Measurements from ENCODE around the gene UGT1A5.

Gene UGT1A5

GRCh38 chr2:233818639-233819621, 106.2 kb downstream of the UGT1A5 start:
- TF ChIP-seq EZH2phosphoT487 (IDR thresholded peaks at IDR 0.05; ENCODE audit: borderline replicate concordance), result no peak
- no peak for TF ChIP-seq CTCF (conservative IDR thresholded peaks at IDR 0.05; ENCODE audit: low read length)
- Histone ChIP-seq H3K9ac (ENCODE audit: low read depth, low read length, poor library complexity, severe bottlenecking) (no peak overlapping the region), H3K36me3 (ENCODE audit: insufficient read depth, low read length) (no peaks in the 10 kb centered on the region), H3K79me2 (ENCODE audit: insufficient read depth, low read length) (no peaks in the 10 kb centered on the region), H3K9me3 (ENCODE audit: insufficient read depth, low read depth, low read length) (no peaks in the 10 kb centered on the region), H3K27me3 (ENCODE audit: insufficient read depth, low read length, poor library complexity, severe bottlenecking) (no peaks in the 10 kb centered on the region), H4K20me1 (ENCODE audit: insufficient read depth, low read length, poor library complexity, severe bottlenecking) (no peaks in the 10 kb centered on the region), H3K4me1 (ENCODE audit: insufficient read depth, low read length, poor library complexity, severe bottlenecking) (no peaks in the 10 kb centered on the region), H3K4me2 (ENCODE audit: low read depth, low read length, poor library complexity, severe bottlenecking) (no peak overlapping the region), H3K9me2 (replicated peaks; ENCODE audit: low read depth, low read length) (no peaks in the 10 kb centered on the region), H3F3A (ENCODE audit: low read depth) (no peaks in the 10 kb centered on the region), H3K4me3 (ENCODE audit: low read length, poor library complexity, severe bottlenecking) (no peak overlapping the region), H2AFZ (ENCODE audit: low read length) (no peak overlapping the region)

GRCh38 chr2:233819884-233820773, 107.4 kb downstream of the UGT1A5 start:
- no peaks in the 10 kb centered on the region for H3K27me3 ChIP-seq (ENCODE audit: insufficient read depth, low read length, poor library complexity, severe bottlenecking)

GRCh38 chr2:233820774-233821105, 108.0 kb downstream of the UGT1A5 start:
- no peaks in the 10 kb centered on the region for H3K9me2 ChIP-seq (replicated peaks; ENCODE audit: low read depth, low read length)

More at GRCh38 chr2:233819884-233820773, 107.4 kb downstream of the UGT1A5 start:
- H3K9me2 ChIP-seq (replicated peaks; ENCODE audit: low read depth, low read length), result no peaks in the 10 kb centered on the region
- TF ChIP-seq EZH2phosphoT487 (IDR thresholded peaks at IDR 0.05; ENCODE audit: borderline replicate concordance), result no peak
- TF ChIP-seq CTCF (conservative IDR thresholded peaks at IDR 0.05; ENCODE audit: low read length), result no peak
- H3K4me2 ChIP-seq (ENCODE audit: low read depth, low read length, poor library complexity, severe bottlenecking), result no peak overlapping the region
- H4K20me1 ChIP-seq (ENCODE audit: insufficient read depth, low read length, poor library complexity, severe bottlenecking), result no peaks in the 10 kb centered on the region
- H3K79me2 ChIP-seq (ENCODE audit: insufficient read depth, low read length), result no peaks in the 10 kb centered on the region
- H3K9ac ChIP-seq (ENCODE audit: low read depth, low read length, poor library complexity, severe bottlenecking), result no peak overlapping the region
- no peak overlapping the region for H3K4me3 ChIP-seq (ENCODE audit: low read length, poor library complexity, severe bottlenecking)
- no peaks in the 10 kb centered on the region for H3K9me3 ChIP-seq (ENCODE audit: insufficient read depth, low read depth, low read length)
- no peaks in the 10 kb centered on the region for H3K4me1 ChIP-seq (ENCODE audit: insufficient read depth, low read length, poor library complexity, severe bottlenecking)
- H2AFZ ChIP-seq (ENCODE audit: low read length), result no peak overlapping the region
- no peaks in the 10 kb centered on the region for H3F3A ChIP-seq (ENCODE audit: low read depth)
- H3K36me3 ChIP-seq (ENCODE audit: insufficient read depth, low read length), result no peaks in the 10 kb centered on the region

More at GRCh38 chr2:233820774-233821105, 108.0 kb downstream of the UGT1A5 start:
- Histone ChIP-seq H3K79me2 (ENCODE audit: insufficient read depth, low read length) (no peaks in the 10 kb centered on the region), H3K4me3 (ENCODE audit: low read length, poor library complexity, severe bottlenecking) (no peak overlapping the region), H4K20me1 (ENCODE audit: insufficient read depth, low read length, poor library complexity, severe bottlenecking) (no peaks in the 10 kb centered on the region), H3K27me3 (ENCODE audit: insufficient read depth, low read length, poor library complexity, severe bottlenecking) (no peaks in the 10 kb centered on the region), H3K4me1 (ENCODE audit: insufficient read depth, low read length, poor library complexity, severe bottlenecking) (no peaks in the 10 kb centered on the region), H3K9ac (ENCODE audit: low read depth, low read length, poor library complexity, severe bottlenecking) (no peak overlapping the region), H3K4me2 (ENCODE audit: low read depth, low read length, poor library complexity, severe bottlenecking) (no peak overlapping the region), H3F3A (ENCODE audit: low read depth) (no peaks in the 10 kb centered on the region), H3K9me3 (ENCODE audit: insufficient read depth, low read depth, low read length) (no peaks in the 10 kb centered on the region), H3K36me3 (ENCODE audit: insufficient read depth, low read length) (no peaks in the 10 kb centered on the region), H2AFZ (ENCODE audit: low read length) (no peak overlapping the region)
- TF ChIP-seq EZH2phosphoT487 (IDR thresholded peaks at IDR 0.05; ENCODE audit: borderline replicate concordance), result no peak
- TF ChIP-seq CTCF (conservative IDR thresholded peaks at IDR 0.05; ENCODE audit: low read length), result no peak
